Neural cell (in vitro differentiated cells): ENCODE results near the gene FGF14.

Source experiments
- EP300 ChIP-seq: fragments of 450-650 bp; conservative IDR thresholded peaks from 2 replicates; pipeline ENCODE4 v1.6.1; 2014; ENCODE audit warnings: antibody characterized with exemption, mild to moderate bottlenecking, moderate library complexity; ENCODE audit not compliant: poor library complexity, severe bottlenecking
- EZH2 ChIP-seq: fragments of 200-600, 300-800 bp; shearing (Covaris generic), sonication (generic); IDR thresholded peaks from 2 replicates; pipeline ENCODE4 v1.6.1; 2014; ENCODE audit warnings: antibody characterized with exemption, low read length, borderline replicate concordance, mild to moderate bottlenecking; ENCODE audit not compliant: insufficient read depth, poor library complexity, severe bottlenecking
- MXI1 ChIP-seq: fragments of 450-650 bp; conservative IDR thresholded peaks from 2 replicates; pipeline ENCODE4 v1.6.1; 2014; ENCODE audit warnings: antibody characterized with exemption, mild to moderate bottlenecking; ENCODE audit not compliant: poor library complexity, severe bottlenecking
- POLR2AphosphoS5 ChIP-seq: IDR thresholded peaks from 2 replicates; pipeline ENCODE4 v1.6.1; 2012
- RAD21 ChIP-seq: fragments of 450-650 bp; conservative IDR thresholded peaks from 2 replicates; pipeline ENCODE4 v1.6.1; 2014; ENCODE audit warnings: antibody characterized with exemption, mild to moderate bottlenecking, moderate library complexity
- REST ChIP-seq: IDR thresholded peaks from 2 replicates; pipeline ENCODE4 v1.6.1; 2012; ENCODE audit warnings: borderline replicate concordance
- SMC3 ChIP-seq: fragments of 450-650 bp; conservative IDR thresholded peaks from 2 replicates; pipeline ENCODE4 v1.6.1; 2014; ENCODE audit warnings: antibody characterized with exemption, mild to moderate bottlenecking, moderate library complexity; ENCODE audit not compliant: poor library complexity
- TAF1 ChIP-seq: IDR thresholded peaks from 2 replicates; pipeline ENCODE4 v1.6.1; 2012; ENCODE audit warnings: low read depth
- TF ChIP-seq, protein P1 (sequence below): fragments of 450-650 bp; IDR thresholded peaks from 2 replicates; pipeline ENCODE4 v1.5.1; 2014; ENCODE audit warnings: antibody characterized with exemption, mild to moderate bottlenecking, moderate library complexity; ENCODE audit not compliant: poor library complexity, severe bottlenecking

DNA sequence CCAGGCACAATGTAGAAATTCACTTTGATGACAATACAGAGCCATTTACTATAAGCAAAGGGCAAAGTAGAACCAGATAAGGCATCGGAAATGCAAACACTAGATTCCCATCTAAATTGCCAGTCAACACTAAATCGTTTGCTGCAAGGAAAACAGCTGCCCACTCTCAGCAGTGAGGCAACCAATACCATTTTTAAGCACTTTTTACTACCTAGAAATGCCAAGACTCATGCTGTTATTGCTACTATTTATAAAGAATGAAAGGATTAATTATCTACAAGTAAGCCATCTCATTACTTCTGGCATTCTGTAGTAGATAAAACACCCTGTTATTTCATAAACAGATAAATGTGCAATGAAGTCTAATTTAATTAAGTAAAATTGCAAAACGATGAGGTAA lies 422.0 kb downstream of the FGF14 start:
- TF ChIP-seq, protein P1, sequence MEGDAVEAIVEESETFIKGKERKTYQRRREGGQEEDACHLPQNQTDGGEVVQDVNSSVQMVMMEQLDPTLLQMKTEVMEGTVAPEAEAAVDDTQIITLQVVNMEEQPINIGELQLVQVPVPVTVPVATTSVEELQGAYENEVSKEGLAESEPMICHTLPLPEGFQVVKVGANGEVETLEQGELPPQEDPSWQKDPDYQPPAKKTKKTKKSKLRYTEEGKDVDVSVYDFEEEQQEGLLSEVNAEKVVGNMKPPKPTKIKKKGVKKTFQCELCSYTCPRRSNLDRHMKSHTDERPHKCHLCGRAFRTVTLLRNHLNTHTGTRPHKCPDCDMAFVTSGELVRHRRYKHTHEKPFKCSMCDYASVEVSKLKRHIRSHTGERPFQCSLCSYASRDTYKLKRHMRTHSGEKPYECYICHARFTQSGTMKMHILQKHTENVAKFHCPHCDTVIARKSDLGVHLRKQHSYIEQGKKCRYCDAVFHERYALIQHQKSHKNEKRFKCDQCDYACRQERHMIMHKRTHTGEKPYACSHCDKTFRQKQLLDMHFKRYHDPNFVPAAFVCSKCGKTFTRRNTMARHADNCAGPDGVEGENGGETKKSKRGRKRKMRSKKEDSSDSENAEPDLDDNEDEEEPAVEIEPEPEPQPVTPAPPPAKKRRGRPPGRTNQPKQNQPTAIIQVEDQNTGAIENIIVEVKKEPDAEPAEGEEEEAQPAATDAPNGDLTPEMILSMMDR = no peak
- no peak for TF ChIP-seq REST
- no peak for TF ChIP-seq EP300
- TF ChIP-seq MXI1 = no peak
- no peak for TF ChIP-seq TAF1
- TF ChIP-seq EZH2 = no peak
- TF ChIP-seq RAD21 = no peak
- TF ChIP-seq POLR2AphosphoS5 = no peak
- TF ChIP-seq SMC3 = no peak
